Uterus (tissue), 4 donors: Measurements from ENCODE around the gene GIMAP8. TPM values are rescaled to one million over a fixed set of nuclear protein-coding genes. Genes with fewer than 3 reads are reported as not detected.

Experiments used
- DNase-seq, 2 donors: peaks; one replicate each; pipeline ENCODE4 v3.0.0-alpha.2; 2019 to 2020
- H3K27ac ChIP-seq, 2 donors: fragments of 200-600 bp; sonication (generic); 1 replicate in 1 of 2; 2 replicates in 1 of 2; pipeline ENCODE4 v1.5.1; 2016 to 2018
- H3K27me3 ChIP-seq, 2 donors: fragments of 200-600 bp; sonication (generic); one replicate each; pipeline ENCODE4 v1.5.1; 2018 to 2019; ENCODE audit warnings: control low read depth in 1 of 2
- H3K36me3 ChIP-seq, 2 donors: fragments of 200-600 bp; sonication (generic); one replicate each; pipeline ENCODE4 v1.5.1; 2019; ENCODE audit warnings: control low read depth in 1 of 2
- H3K4me1 ChIP-seq, 2 donors: fragments of 200-600 bp; sonication (generic); one replicate each; pipeline ENCODE4 v1.5.1; 2018 to 2019; ENCODE audit warnings: control low read depth in 1 of 2
- H3K4me3 ChIP-seq, 2 donors: fragments of 200-600 bp; sonication (generic); 1 replicate in 1 of 2; 2 replicates in 1 of 2; pipeline ENCODE4 v1.5.1; 2018 to 2019; ENCODE audit warnings: mild to moderate bottlenecking in 1 of 2
- H3K9me3 ChIP-seq, 2 donors: fragments of 200-600 bp; sonication (generic); one replicate each; pipeline ENCODE4 v1.5.1; 2019; ENCODE audit warnings: control low read depth in 1 of 2
- POLR2A ChIP-seq, 2 donors: fragments of 450-650 bp; IDR thresholded peaks; one replicate each; pipeline ENCODE4 v1.6.1; 2016; ENCODE audit warnings: antibody characterized with exemption in 2 of 2, mild to moderate bottlenecking in 1 of 2, moderate library complexity in 1 of 2
- intact Hi-C: fragments of 100-400 bp; cut with DNase I; formaldehyde crosslinking; loops from one replicate; pipeline ENCODE4 v1.15.1; 2023; ENCODE audit warnings: low total_unique reads
- total RNA-seq, 4 donors: library from RNA; depleted of rRNA in 3 of 4; stranded (reverse); fragments of >200 nt in 3 of 4; gene quantifications; one replicate each; pipeline versions ENCODE4 v1.1.0 to v1.2.4, GENCODE V29; 2014 to 2023
- TF ChIP-seq, protein P1 (sequence below), 4 experiments: fragments of 200-600 bp in 2 of 4; fragments of 450-650 bp in 2 of 4; sonication (generic) in 2 of 4; IDR thresholded peaks; one replicate each; pipeline ENCODE4 v1.5.1; 2016 to 2019; ENCODE audit warnings: antibody characterized with exemption in 4 of 4, mild to moderate bottlenecking in 2 of 4, moderate library complexity in 1 of 4
- donor health status: DM: yes; HTN: yes; CAD: no.

GIMAP8 gene
- total RNA-seq, 4 donors from 2014 or later: 16.7 to 47.7 (median 25.6) TPM

DNA sequence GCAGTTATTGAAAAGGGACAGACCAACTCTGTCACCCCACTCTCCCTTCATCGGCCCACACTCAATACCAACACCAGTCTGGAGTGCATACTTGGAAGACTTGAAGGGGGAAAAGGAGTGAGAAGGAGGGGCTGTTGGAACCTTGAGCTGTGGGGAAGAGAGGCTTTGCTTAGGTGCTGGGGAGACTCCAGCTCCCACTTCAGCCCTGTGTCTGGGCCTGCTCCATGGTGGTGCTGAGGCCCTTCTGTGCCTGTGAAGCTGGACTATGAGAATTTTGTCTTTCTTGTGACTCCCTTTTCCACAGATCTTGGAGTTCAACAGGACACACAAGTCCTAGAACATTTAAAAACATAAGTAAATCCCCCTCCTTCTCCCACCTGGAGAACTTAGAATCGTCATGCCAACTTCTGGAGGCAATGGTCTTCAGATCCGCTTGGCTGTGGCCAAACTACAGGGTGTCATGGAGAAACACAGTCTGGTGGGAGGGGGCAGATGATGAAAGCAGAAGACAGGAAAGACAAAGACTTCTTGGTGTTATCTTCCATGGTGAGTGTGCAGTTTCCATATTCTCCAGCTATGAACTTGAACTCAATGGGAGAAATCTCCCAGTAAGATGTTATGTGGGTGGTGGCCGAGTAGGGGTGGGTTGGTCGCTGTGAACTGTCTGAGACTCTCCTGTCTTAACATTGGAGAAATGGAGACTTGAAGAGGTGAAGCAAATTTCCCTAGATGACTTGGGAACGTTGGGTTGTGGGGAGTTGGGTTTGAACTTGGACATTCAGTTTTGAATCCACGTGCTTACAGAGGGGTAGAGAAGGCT is 18.4 kb upstream of the GIMAP8 start:
- no peak for DNase-seq
- TF ChIP-seq, protein P1, sequence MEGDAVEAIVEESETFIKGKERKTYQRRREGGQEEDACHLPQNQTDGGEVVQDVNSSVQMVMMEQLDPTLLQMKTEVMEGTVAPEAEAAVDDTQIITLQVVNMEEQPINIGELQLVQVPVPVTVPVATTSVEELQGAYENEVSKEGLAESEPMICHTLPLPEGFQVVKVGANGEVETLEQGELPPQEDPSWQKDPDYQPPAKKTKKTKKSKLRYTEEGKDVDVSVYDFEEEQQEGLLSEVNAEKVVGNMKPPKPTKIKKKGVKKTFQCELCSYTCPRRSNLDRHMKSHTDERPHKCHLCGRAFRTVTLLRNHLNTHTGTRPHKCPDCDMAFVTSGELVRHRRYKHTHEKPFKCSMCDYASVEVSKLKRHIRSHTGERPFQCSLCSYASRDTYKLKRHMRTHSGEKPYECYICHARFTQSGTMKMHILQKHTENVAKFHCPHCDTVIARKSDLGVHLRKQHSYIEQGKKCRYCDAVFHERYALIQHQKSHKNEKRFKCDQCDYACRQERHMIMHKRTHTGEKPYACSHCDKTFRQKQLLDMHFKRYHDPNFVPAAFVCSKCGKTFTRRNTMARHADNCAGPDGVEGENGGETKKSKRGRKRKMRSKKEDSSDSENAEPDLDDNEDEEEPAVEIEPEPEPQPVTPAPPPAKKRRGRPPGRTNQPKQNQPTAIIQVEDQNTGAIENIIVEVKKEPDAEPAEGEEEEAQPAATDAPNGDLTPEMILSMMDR (IDR thresholded peaks at IDR 0.05): no peak
- no peak for TF ChIP-seq POLR2A (IDR thresholded peaks at IDR 0.05)
- H3K9me3 ChIP-seq: no peaks in the 10 kb centered on the region
- H3K36me3 ChIP-seq: no peaks in the 10 kb centered on the region
- H3K4me1 ChIP-seq: peaks cover 0 to 6% of the 10 kb centered on the region in 2 donors
- no peaks in the 10 kb centered on the region for H3K27me3 ChIP-seq
- intact Hi-C loops: no loop called here
- H3K27ac ChIP-seq: no peak overlapping the region
- H3K4me3 ChIP-seq: no peak overlapping the region

DNA sequence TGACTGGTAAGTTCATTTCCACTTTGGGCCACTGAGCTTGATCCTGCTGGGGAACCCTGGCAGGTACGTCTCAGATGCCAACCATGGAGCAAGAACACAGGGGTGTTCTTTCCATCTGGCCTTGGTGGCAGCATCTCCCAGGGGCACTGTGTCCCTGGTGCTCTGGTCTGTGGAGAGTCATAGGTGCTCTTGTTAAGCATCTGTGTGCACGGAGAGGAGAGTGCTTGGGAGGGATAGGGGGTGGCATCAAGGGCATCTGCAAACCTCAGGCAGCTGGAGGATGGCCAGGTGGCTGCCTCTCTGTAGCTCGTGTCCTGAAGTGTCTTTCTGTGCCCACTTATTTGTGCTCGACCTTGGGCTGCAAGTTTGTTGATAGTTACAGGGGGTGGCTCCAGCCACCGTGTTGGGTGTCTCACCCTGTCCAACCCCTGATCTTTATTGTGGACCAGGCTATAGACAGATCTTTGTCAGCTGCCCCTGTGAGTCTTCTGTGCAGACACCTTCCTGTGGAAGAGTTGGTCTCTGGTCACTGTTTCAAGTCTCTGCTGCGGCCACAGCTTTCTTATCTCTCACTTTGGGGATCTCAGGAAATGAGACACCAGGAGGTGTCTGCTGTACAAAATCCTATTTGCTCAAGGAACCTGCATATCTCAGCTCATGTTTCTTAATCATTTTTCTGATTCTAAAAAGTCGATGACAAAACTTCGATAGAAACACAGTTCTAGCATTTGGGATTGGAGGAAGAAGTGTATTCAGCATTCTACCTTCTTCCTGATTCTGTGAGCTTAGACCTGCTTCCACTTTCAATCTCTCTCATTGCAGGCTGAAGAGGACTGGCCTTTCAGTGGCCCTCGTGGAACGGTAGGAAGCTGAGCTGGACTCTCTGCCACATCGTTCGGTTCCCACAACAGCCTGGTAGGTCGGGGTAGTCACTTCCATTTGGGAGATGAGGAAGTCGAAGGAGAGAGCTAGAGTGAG is 17.2 kb upstream of the GIMAP8 start:
- no peaks in the 10 kb centered on the region for H3K27me3 ChIP-seq
- intact Hi-C loops: no loop called here
- H3K36me3 ChIP-seq: no peaks in the 10 kb centered on the region
- no peaks in the 10 kb centered on the region for H3K9me3 ChIP-seq
- no peak overlapping the region for H3K4me3 ChIP-seq
- peaks cover 0 to 6% of the 10 kb centered on the region in 2 donors for H3K4me1 ChIP-seq
- H3K27ac ChIP-seq: no peak overlapping the region
- DNase-seq: no peak
- no peak for TF ChIP-seq POLR2A (IDR thresholded peaks at IDR 0.05)
- TF ChIP-seq, protein P1 (IDR thresholded peaks at IDR 0.05): no peak

DNA sequence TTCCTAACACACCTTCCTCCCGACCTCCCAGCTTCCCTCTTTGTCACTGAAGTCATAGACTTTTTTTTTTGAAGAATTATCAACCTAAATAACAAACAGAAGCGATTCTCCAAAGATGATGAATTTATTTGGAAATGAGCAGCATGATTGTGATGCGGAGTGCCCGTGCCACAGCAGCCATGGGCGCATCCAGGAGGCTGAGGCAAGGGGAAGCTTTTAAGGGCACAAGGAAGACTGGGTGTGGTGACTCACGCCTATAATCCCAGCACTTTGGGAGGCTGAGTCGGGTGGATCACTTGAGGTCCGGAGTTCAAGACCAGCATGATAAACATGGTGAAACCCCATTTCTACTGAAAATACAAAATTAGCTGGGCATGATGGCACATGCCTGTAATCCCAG is 16.2 kb upstream of the GIMAP8 start:
- Histone ChIP-seq H3K9me3 (no peaks in the 10 kb centered on the region), H3K4me3 (no peak overlapping the region), H3K4me1 (peaks cover 0 to under 1% of the 10 kb centered on the region in 2 donors), H3K36me3 (no peaks in the 10 kb centered on the region), H3K27me3 (no peaks in the 10 kb centered on the region), H3K27ac (no peak overlapping the region)
- DNase-seq: no peak
- no peak for TF ChIP-seq POLR2A (IDR thresholded peaks at IDR 0.05)
- TF ChIP-seq, protein P1 (IDR thresholded peaks at IDR 0.05): no peak
- intact Hi-C loops: no loop called here

DNA sequence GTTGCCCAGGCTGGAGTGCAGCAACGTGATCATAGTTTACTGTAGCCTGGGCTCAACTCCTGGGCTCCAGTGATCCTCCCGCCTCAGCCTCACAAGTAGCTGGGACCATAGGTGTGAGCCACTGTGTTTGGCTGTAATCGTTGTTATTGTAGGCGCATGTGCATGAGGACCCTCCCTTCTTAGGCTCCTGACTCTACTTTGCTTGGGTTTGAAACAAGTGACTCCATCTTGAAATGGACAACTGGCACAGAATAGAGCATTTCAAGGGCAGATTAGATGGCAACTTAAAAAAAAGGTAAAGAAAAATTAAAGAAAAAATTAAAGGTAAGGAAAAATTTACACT is 15.4 kb upstream of the GIMAP8 start:
- TF ChIP-seq, protein P1 (IDR thresholded peaks at IDR 0.05): no peak
- TF ChIP-seq POLR2A (IDR thresholded peaks at IDR 0.05): no peak
- Histone ChIP-seq H3K27ac (no peak overlapping the region), H3K36me3 (no peaks in the 10 kb centered on the region), H3K9me3 (no peaks in the 10 kb centered on the region), H3K4me3 (no peak overlapping the region), H3K27me3 (no peaks in the 10 kb centered on the region), H3K4me1 (no peaks in the 10 kb centered on the region)
- intact Hi-C loops: no loop called here
- no peak for DNase-seq
